Kidney (tissue), 14 donors: ENCODE data around the gene RMI2. TPM values are rescaled to one million over a fixed set of nuclear protein-coding genes. Genes with fewer than 3 reads are reported as not detected.

Source experiments
- DNase-seq, 5 donors: peaks; one replicate each; pipeline ENCODE4 v3.0.0-alpha.2; 2013 to 2020
- FAIRE-seq: peaks from 2 replicates; lab custom pipeline; 2012; peaks lifted over from hg19 to GRCh38; lab: Jason Lieb, UNC
- H3K27ac ChIP-seq, 2 donors: one replicate each; pipeline ENCODE4 v1.7.0; 2013; ENCODE audit warnings: low read depth in 2 of 2, low read length in 2 of 2, inconsistent platforms in 1 of 2
- H3K27me3 ChIP-seq: one replicate; pipeline ENCODE4 v1.7.1; 2013; ENCODE audit warnings: low read length, inconsistent platforms; ENCODE audit not compliant: control insufficient read depth, insufficient read depth
- H3K36me3 ChIP-seq, 3 donors: one replicate each; pipeline versions ENCODE4 v1.7.0 to v1.7.1; 2013; ENCODE audit warnings: low read length in 3 of 3, control low read depth in 1 of 3, inconsistent platforms in 1 of 3; ENCODE audit not compliant: insufficient read depth in 3 of 3, control insufficient read depth in 2 of 3
- H3K4me1 ChIP-seq, 3 donors: one replicate each; pipeline versions ENCODE4 v1.7.0 to v1.7.1; 2013; ENCODE audit warnings: low read length in 3 of 3, inconsistent platforms in 1 of 3, low read depth in 1 of 3; ENCODE audit not compliant: control insufficient read depth in 2 of 3, insufficient read depth in 2 of 3
- H3K4me3 ChIP-seq, 3 donors: one replicate each; pipeline versions ENCODE4 v1.7.0 to v1.8.1; 2013; ENCODE audit warnings: low read length in 3 of 3, control low read depth in 1 of 3, inconsistent platforms in 1 of 3
- H3K9ac ChIP-seq, 3 donors: one replicate each; pipeline versions ENCODE4 v1.7.0 to v1.7.1; 2013; ENCODE audit warnings: low read length in 3 of 3, control low read depth in 1 of 3, inconsistent platforms in 1 of 3
- H3K9me3 ChIP-seq, 3 donors: one replicate each; pipeline versions ENCODE4 v1.7.0 to v1.7.1; 2013; ENCODE audit warnings: low read length in 3 of 3, control low read depth in 1 of 3, inconsistent platforms in 1 of 3; ENCODE audit not compliant: control insufficient read depth in 2 of 3, insufficient read depth in 1 of 3
- CTCF ChIP-seq: IDR thresholded peaks from 3 replicates; pipeline ENCODE4 v1.5.1; 2012; ENCODE audit warnings: mild to moderate bottlenecking, moderate library complexity, borderline replicate concordance; ENCODE audit not compliant: insufficient read depth; ENCODE audit errors: extremely low read depth
- intact Hi-C: fragments of 100-400 bp; cut with DNase I; formaldehyde crosslinking; loops from one replicate; pipeline ENCODE4 v1.11.1; 2022
- polyA plus RNA-seq: library from polyadenylated mRNA; stranded (reverse); fragments of 350-450 nt; fragmentation: Illumina TruSeq; extraction: RNeasy Lipid Tissue Mini Kit (QIAGEN cat#74804); gene quantifications from one replicate; pipeline ENCODE4 v1.2.3, GENCODE V29; 2014; ENCODE audit warnings: low read depth, low replicate concordance; ENCODE audit not compliant: insufficient read depth
- total RNA-seq: library from RNA; stranded (reverse); fragmentation: NEBNext Ultra II Directional; extraction: Animal tissue kit (Norgen Biotek cat#: 25700); gene quantifications from one replicate; pipeline ENCODE4 v1.2.1, GENCODE V29; 2021
- donor health status: control.
- donor health status: control.
- donor health status: control.
- donor health status: control.
- donor health status: control.
- donor health status: DM: yes; HTN: yes; CAD: no.
- donor health status: Normal renal cell carcinoma (clear cell type).

RMI2 gene
- total and polyA plus RNA-seq, 2 donors from 2014 or later, result 4.6 to 5.2 TPM

- no peak for DNase-seq
- intact Hi-C loops, result no loop called here
- Histone ChIP-seq H3K27ac (no peak overlapping the region), H3K9ac (no peak overlapping the region), H3K4me3 (no peak overlapping the region), H3K9me3 (no peaks in the 10 kb centered on the region), H3K36me3 (no peaks in the 10 kb centered on the region), H3K27me3 (no peaks in the 10 kb centered on the region), H3K4me1 (no peaks in the 10 kb centered on the region)
- FAIRE-seq, result no peak
- TF ChIP-seq CTCF, result no peak
Observed at GRCh38 chr16:11339075-11339474, 6.2 kb upstream of the RMI2 start.

GRCh38 chr16:11340710-11341109 lies 4.5 kb upstream of the RMI2 start:
- no peak overlapping the region for H3K27ac ChIP-seq
- FAIRE-seq (no peak), DNase-seq (no peak)
- TF ChIP-seq CTCF, result no peak
- no peaks in the 10 kb centered on the region for H3K27me3 ChIP-seq
- no peaks in the 10 kb centered on the region for H3K4me1 ChIP-seq
- H3K36me3 ChIP-seq, result no peaks in the 10 kb centered on the region
- no peak overlapping the region for H3K4me3 ChIP-seq
- no peaks in the 10 kb centered on the region for H3K9me3 ChIP-seq
- H3K9ac ChIP-seq, result no peak overlapping the region
- intact Hi-C loops, result no loop called here

- Histone ChIP-seq H3K9ac (no peak overlapping the region), H3K9me3 (no peaks in the 10 kb centered on the region), H3K4me1 (peaks cover 0 to 3% (median 0%) of the 10 kb centered on the region in 3 donors), H3K27me3 (no peaks in the 10 kb centered on the region), H3K27ac (no peak overlapping the region), H3K4me3 (no peak overlapping the region), H3K36me3 (no peaks in the 10 kb centered on the region)
- DNase-seq (no peak), FAIRE-seq (no peak)
- intact Hi-C loops, result no loop called here
- no peak for TF ChIP-seq CTCF
Observed at GRCh38 chr16:11341371-11341770, 3.9 kb upstream of the RMI2 start.

GRCh38 chr16:11342021-11342855 lies 3.0 kb upstream of the RMI2 start:
- no peak for TF ChIP-seq CTCF
- H3K36me3 ChIP-seq, result no peaks in the 10 kb centered on the region
- H3K9ac ChIP-seq, result no peak overlapping the region
- H3K27me3 ChIP-seq, result no peaks in the 10 kb centered on the region
- intact Hi-C loops, result no loop called here
- no peak overlapping the region for H3K4me3 ChIP-seq
- H3K27ac ChIP-seq, result no peak overlapping the region
- no peak for DNase-seq
- FAIRE-seq, result no peak
- H3K4me1 ChIP-seq, result peaks cover 0 to 3% (median 0%) of the 10 kb centered on the region in 3 donors
- H3K9me3 ChIP-seq, result no peaks in the 10 kb centered on the region
